ENCODE data around the gene ERMARD.

DNA sequence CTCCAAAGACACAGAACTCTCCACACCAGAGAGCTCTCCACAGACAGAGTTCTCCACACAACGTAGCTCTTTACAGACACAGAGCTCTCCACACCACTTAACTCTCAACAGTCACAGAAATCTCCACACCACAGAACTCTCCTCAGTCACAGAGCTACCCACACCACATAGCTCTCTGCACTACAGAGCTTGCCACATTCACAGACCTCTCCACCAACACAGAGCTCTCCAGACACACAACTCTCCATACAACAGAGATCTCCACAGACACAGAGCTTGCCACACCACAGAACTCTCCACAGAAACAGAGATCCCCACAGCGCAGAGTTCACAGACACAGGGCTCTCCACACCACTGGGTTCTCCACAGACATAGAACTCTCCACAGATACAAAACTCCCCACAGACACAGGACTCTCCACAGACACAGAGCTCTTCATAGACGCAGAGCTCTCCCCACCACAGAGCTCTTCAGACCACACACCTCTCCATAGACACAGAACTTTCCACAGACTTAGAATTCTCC lies 52.5 kb downstream of the ERMARD start:
- TF ChIP-seq CTCF (IDR thresholded peaks at IDR 0.05) (no peak), POLR2A (IDR thresholded peaks at IDR 0.05) (no peak), EP300 (IDR thresholded peaks at IDR 0.05) (no peak), POLR2AphosphoS5 (IDR thresholded peaks at IDR 0.05) (no peak)
